PC-3 (cell line): Measurements from ENCODE around the gene PLSCR4. TPM values are rescaled to one million over a fixed set of nuclear protein-coding genes. Genes with fewer than 3 reads are reported as not detected.

Experiments used
- ATAC-seq: fragments of 200-7000 bp; cut with Tn5 transposase; 2 replicates; pipeline ENCODE4 v1.9.1; 2020; ENCODE audit warnings: mild to moderate bottlenecking, moderate library complexity
- BruUV-seq: library from RNA; stranded (reverse); fragments of 400-500 nt; replicated peaks from 2 replicates; lab custom pipeline; 2021; lab: Mats Ljungman, UMichigan
- CTCF ChIA-PET: fragments of 300-600 bp; sonication (Branson Sonifier 250); formaldehyde crosslinking; loops from one replicate; lab custom pipeline; 2022; ENCODE audit warnings: antibody characterized with exemption; lab: Charles Lee
- POLR2A ChIA-PET: fragments of 300-600 bp; sonication (Branson Sonifier 250); formaldehyde crosslinking; loops from one replicate; lab custom pipeline; 2022; ENCODE audit warnings: antibody characterized with exemption; ENCODE audit not compliant: unreplicated experiment; lab: Charles Lee
- DNase-seq: peaks from one replicate; pipeline ENCODE4 v3.0.0-alpha.2; 2015
- H2AFZ ChIP-seq: fragments of 300-600 bp; sonication (generic); 2 replicates; pipeline ENCODE4 v1.6.0; 2016; ENCODE audit warnings: antibody characterized with exemption, low read length
- H3F3A ChIP-seq: fragments of 300-600 bp; sonication (generic); one replicate; pipeline ENCODE4 v1.6.0; 2017; ENCODE audit warnings: antibody characterized with exemption, low read length, control low read depth, mild to moderate bottlenecking; ENCODE audit not compliant: unreplicated experiment
- H3K27ac ChIP-seq: fragments of 300-600 bp; sonication (generic); 2 replicates; pipeline ENCODE4 v1.5.1; 2016; ENCODE audit warnings: mild to moderate bottlenecking, low read length
- H3K27me3 ChIP-seq: fragments of 300-600 bp; sonication (generic); 2 replicates; pipeline ENCODE4 v1.6.1; 2016; ENCODE audit warnings: low read length, mixed read lengths
- H3K36me3 ChIP-seq: fragments of 300-600 bp; sonication (generic); 2 replicates; pipeline ENCODE4 v1.6.1; 2016; ENCODE audit warnings: low read depth, mixed run types, low read length, mixed read lengths
- H3K4me1 ChIP-seq: fragments of 300-600 bp; sonication (generic); 2 replicates; pipeline ENCODE4 v1.5.1; 2016; ENCODE audit warnings: low read length; ENCODE audit not compliant: insufficient read depth
- H3K4me2 ChIP-seq: fragments of 300-600 bp; sonication (generic); 2 replicates; pipeline ENCODE4 v1.6.0; 2016; ENCODE audit warnings: low read length
- H3K4me3 ChIP-seq: fragments of 300-600 bp; sonication (generic); 2 replicates; pipeline ENCODE4 v1.5.1; 2016; ENCODE audit warnings: mild to moderate bottlenecking, low read length, mixed read lengths
- H3K79me2 ChIP-seq: fragments of 300-600 bp; sonication (generic); 2 replicates; pipeline ENCODE4 v1.6.1; 2017; ENCODE audit warnings: low read length, mixed read lengths
- H3K9ac ChIP-seq: fragments of 300-600 bp; sonication (generic); 2 replicates; pipeline ENCODE4 v1.6.0; 2016; ENCODE audit warnings: mild to moderate bottlenecking, low read length
- H3K9me2 ChIP-seq: fragments of 300-600 bp; sonication (generic); replicated peaks from 2 replicates; pipeline ENCODE4 v1.6.1; 2016; ENCODE audit warnings: mixed run types, low read length, mixed read lengths
- H3K9me3 ChIP-seq: fragments of 300-600 bp; sonication (generic); 2 replicates; pipeline ENCODE4 v1.6.1; 2016; ENCODE audit warnings: low read length, mixed read lengths
- H4K20me1 ChIP-seq: fragments of 300-600 bp; sonication (generic); 2 replicates; pipeline ENCODE4 v1.6.1; 2016; ENCODE audit warnings: low read length, mixed read lengths
- CTCF ChIP-seq: fragments of 300-600 bp; sonication (generic); conservative IDR thresholded peaks from 2 replicates; pipeline ENCODE4 v1.5.1; 2017; ENCODE audit warnings: antibody characterized with exemption, low read depth, mild to moderate bottlenecking, low read length
- EZH2 ChIP-seq: fragments of 300-600 bp; sonication (generic); IDR thresholded peaks from one replicate; pipeline ENCODE4 v1.6.1; 2017; ENCODE audit warnings: antibody characterized with exemption, mild to moderate bottlenecking, low read length; ENCODE audit not compliant: unreplicated experiment
- EZH2phosphoT487 ChIP-seq: fragments of 300-600 bp; sonication (generic); IDR thresholded peaks from 2 replicates; pipeline ENCODE4 v1.6.1; 2018; ENCODE audit warnings: mild to moderate bottlenecking, antibody characterized with exemption, low read length, borderline replicate concordance
- intact Hi-C: fragments of 100-400 bp; cut with micrococcal nuclease; formaldehyde crosslinking; loops from 2 replicates; pipeline ENCODE4 v1.9.0; 2023
- total RNA-seq: library from RNA; depleted of rRNA; stranded (reverse); fragments of >200 nt; gene quantifications from 2 replicates; pipeline ENCODE4 v1.2.3, GENCODE V29; 2014

The PLSCR4 gene
- total RNA-seq, 1 experiment from 2014 or later, result 0.84 TPM

- CTCF ChIA-PET, result no interaction called here
- no peak overlapping the region for H3K9ac ChIP-seq
- peaks cover 21% of the 10 kb centered on the region for H3K4me1 ChIP-seq
- H3K27ac ChIP-seq, result no peak overlapping the region
- no peaks in the 10 kb centered on the region for H3K9me3 ChIP-seq
- TF ChIP-seq EZH2 (no peak), EZH2phosphoT487 (no peak), CTCF (no peak)
- H3K36me3 ChIP-seq, result no peaks in the 10 kb centered on the region
- peak; percentile 27 for DNase-seq
- H3K4me3 ChIP-seq, result no peak overlapping the region
- intact Hi-C loops, result no loop called here
- no peaks in the 10 kb centered on the region for H3F3A ChIP-seq
- POLR2A ChIA-PET, result no interaction called here
- H4K20me1 ChIP-seq, result no peaks in the 10 kb centered on the region
- no peaks in the 10 kb centered on the region for H3K9me2 ChIP-seq
- ATAC-seq, result no peak
- H3K4me2 ChIP-seq, result no peak overlapping the region
- no peaks in the 10 kb centered on the region for H3K27me3 ChIP-seq
- H3K79me2 ChIP-seq, result no peaks in the 10 kb centered on the region
- H2AFZ ChIP-seq, result no peak overlapping the region
- BruUV-seq, result no TSS peak
Measured at GRCh38 chr3:146223401-146224373, 27.2 kb downstream of the PLSCR4 start.

- DNase-seq (peak; percentile 73), ATAC-seq (peak; percentile 65)
- no peaks in the 10 kb centered on the region for H3K9me3 ChIP-seq
- peaks cover 29% of the 10 kb centered on the region for H3K4me1 ChIP-seq
- intact Hi-C loops, result no loop called here
- H3K36me3 ChIP-seq, result no peaks in the 10 kb centered on the region
- no peaks in the 10 kb centered on the region for H3K27me3 ChIP-seq
- no peak overlapping the region for H3K9ac ChIP-seq
- ChIA-PET CTCF (interaction anchor here (0.6 kb wide), 1 partner anchor 105 kb away, joined by 3 read pairs; no protein-coding TSS in a partner anchor), POLR2A (no interaction called here)
- H3K4me2 ChIP-seq, result peak overlapping the region; percentile 38
- H3K27ac ChIP-seq, result peak overlapping the region; percentile 34; the same call in 1 of the 2 replicates
- no peaks in the 10 kb centered on the region for H3K79me2 ChIP-seq
- TF ChIP-seq EZH2 (no peak), EZH2phosphoT487 (no peak), CTCF (peak; percentile 57)
- no TSS peak for BruUV-seq
- no peaks in the 10 kb centered on the region for H4K20me1 ChIP-seq
- H3K9me2 ChIP-seq, result no peaks in the 10 kb centered on the region
- no peak overlapping the region for H3K4me3 ChIP-seq
- H2AFZ ChIP-seq, result peak overlapping the region; percentile 12; the same call in 1 of the 2 replicates
- H3F3A ChIP-seq, result no peaks in the 10 kb centered on the region
Measured at GRCh38 chr3:146222204-146223046, 28.5 kb downstream of the PLSCR4 start.
